Measurements from ENCODE around the gene DNER.

DNA sequence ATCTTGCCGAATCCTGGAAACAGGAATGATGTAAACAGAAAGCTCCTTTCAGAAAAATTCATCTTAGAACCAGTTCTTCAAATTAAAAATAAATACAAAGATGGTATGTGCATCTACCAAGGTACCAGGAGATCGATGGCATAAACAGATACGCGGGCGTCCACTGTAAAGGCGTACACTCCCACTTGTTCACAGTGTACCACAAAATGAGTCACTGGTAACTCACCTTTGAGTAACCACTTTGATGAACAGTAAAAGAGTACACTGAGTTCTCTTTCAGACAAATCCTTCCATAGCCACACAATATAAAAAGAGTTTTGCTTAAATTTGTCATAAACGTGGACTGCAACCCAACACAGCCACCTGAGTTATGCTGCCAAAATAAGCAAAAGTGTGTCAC, 128.3 kb downstream of the DNER start:
- no peak for TF ChIP-seq CTCF (IDR thresholded peaks at IDR 0.05)
- no peak for TF ChIP-seq POLR2A (IDR thresholded peaks at IDR 0.05)
